Mesenchymal stem cell (in vitro differentiated cells and primary cell): Measurements from ENCODE around the gene CKMT1B.
"Not testable (repeated sequence)": the region's sequence is repeated elsewhere in the genome, so short reads cannot be mapped to it uniquely, and the experiment has no call there.

Source experiments
- DNase-seq: peaks from one replicate; pipeline ENCODE4 v3.0.0-alpha.2; 2013
- H2AFZ ChIP-seq: one replicate; pipeline ENCODE4 v1.6.1; 2013; ENCODE audit warnings: low read depth, mild to moderate bottlenecking, control low read depth, inconsistent platforms, low read length, moderate library complexity
- H2AK5ac ChIP-seq: 2 replicates; pipeline ENCODE4 v1.6.1; 2013; ENCODE audit warnings: low read length, moderate library complexity, mild to moderate bottlenecking, inconsistent platforms; ENCODE audit not compliant: severe bottlenecking
- H2BK120ac ChIP-seq: one replicate; pipeline ENCODE4 v1.6.1; 2013; ENCODE audit warnings: low read depth, mild to moderate bottlenecking, inconsistent platforms, low read length, moderate library complexity
- H2BK12ac ChIP-seq, 2 experiments: one replicate each; pipeline ENCODE4 v1.6.1; 2013; ENCODE audit warnings: inconsistent platforms in 2 of 2, low read length in 2 of 2, mild to moderate bottlenecking in 2 of 2, moderate library complexity in 2 of 2, control low read depth in 1 of 2
- H2BK15ac ChIP-seq: one replicate; pipeline ENCODE4 v1.6.1; 2013; ENCODE audit warnings: mild to moderate bottlenecking, low read depth, inconsistent platforms; ENCODE audit not compliant: poor library complexity, severe bottlenecking
- H2BK5ac ChIP-seq: 2 replicates; pipeline ENCODE4 v1.6.1; 2013; ENCODE audit warnings: low read depth, mild to moderate bottlenecking, low read length, control low read depth, inconsistent platforms; ENCODE audit not compliant: poor library complexity, severe bottlenecking
- H3K14ac ChIP-seq, 2 experiments: one replicate each; pipeline ENCODE4 v1.6.1; 2013; ENCODE audit warnings: inconsistent platforms in 2 of 2, low read length in 2 of 2, control low read depth in 1 of 2, mild to moderate bottlenecking in 1 of 2, moderate library complexity in 1 of 2
- H3K18ac ChIP-seq, 2 experiments: one replicate each; pipeline ENCODE4 v1.6.1; 2013; ENCODE audit warnings: inconsistent platforms in 2 of 2, low read length in 2 of 2, control low read depth in 1 of 2, low read depth in 1 of 2, mild to moderate bottlenecking in 1 of 2
- H3K23ac ChIP-seq, 2 experiments: one replicate each; pipeline ENCODE4 v1.6.1; 2013; ENCODE audit warnings: inconsistent platforms in 2 of 2, low read length in 2 of 2, mild to moderate bottlenecking in 2 of 2, moderate library complexity in 2 of 2, control low read depth in 1 of 2
- H3K27ac ChIP-seq: 2 replicates; pipeline ENCODE4 v1.5.1; 2013; ENCODE audit warnings: mild to moderate bottlenecking, moderate library complexity, low read length, control low read depth, inconsistent platforms; ENCODE audit not compliant: poor library complexity, severe bottlenecking
- H3K27me3 ChIP-seq, 2 experiments: 2 replicates each; pipeline versions ENCODE4 v1.6.1 to v1.7.0; 2013; ENCODE audit warnings: low read length in 2 of 2, mild to moderate bottlenecking in 2 of 2, moderate library complexity in 2 of 2, control low read depth in 1 of 2, inconsistent platforms in 1 of 2; ENCODE audit not compliant: control insufficient read depth in 1 of 2, insufficient read depth in 1 of 2
- H3K36me3 ChIP-seq, 2 experiments: 2 replicates each; pipeline versions ENCODE4 v1.6.1 to v1.7.0; 2013; ENCODE audit warnings: low read length in 2 of 2, control low read depth in 1 of 2, inconsistent platforms in 1 of 2, low read depth in 1 of 2, mild to moderate bottlenecking in 1 of 2; ENCODE audit not compliant: insufficient read depth in 2 of 2, control insufficient read depth in 1 of 2
- H3K4ac ChIP-seq, 2 experiments: one replicate each; pipeline ENCODE4 v1.6.1; 2013; ENCODE audit warnings: inconsistent platforms in 2 of 2, low read length in 2 of 2, mild to moderate bottlenecking in 2 of 2, moderate library complexity in 2 of 2, control low read depth in 1 of 2, low read depth in 1 of 2
- H3K4me1 ChIP-seq: 2 replicates; pipeline ENCODE4 v1.6.1; 2013; ENCODE audit warnings: low read depth, low read length, control low read depth; ENCODE audit not compliant: control insufficient read depth, insufficient read depth
- H3K4me2 ChIP-seq: 2 replicates; pipeline ENCODE4 v1.6.1; 2013; ENCODE audit warnings: low read length, mild to moderate bottlenecking, inconsistent platforms; ENCODE audit not compliant: poor library complexity, severe bottlenecking
- H3K4me3 ChIP-seq, 2 experiments: 2 replicates each; pipeline versions ENCODE4 v1.5.1 to v1.7.0; 2013; ENCODE audit warnings: low read length in 2 of 2, mild to moderate bottlenecking in 2 of 2, control low read depth in 1 of 2, low read depth in 1 of 2; ENCODE audit not compliant: insufficient read depth in 1 of 2
- H3K79me1 ChIP-seq: replicated peaks from 2 replicates; pipeline ENCODE4 v1.6.1; 2013; ENCODE audit warnings: mild to moderate bottlenecking, control low read depth, low read length, inconsistent platforms; ENCODE audit not compliant: poor library complexity, severe bottlenecking
- H3K9ac ChIP-seq: 2 replicates; pipeline ENCODE4 v1.7.0; 2013; ENCODE audit warnings: mild to moderate bottlenecking, low read length, moderate library complexity
- H3K9me3 ChIP-seq: 2 replicates; pipeline ENCODE4 v1.7.0; 2013; ENCODE audit warnings: mild to moderate bottlenecking, low read length; ENCODE audit not compliant: control insufficient read depth
- H4K8ac ChIP-seq: one replicate; pipeline ENCODE4 v1.6.1; 2013; ENCODE audit warnings: inconsistent platforms, mild to moderate bottlenecking, low read length, moderate library complexity
- H4K91ac ChIP-seq: one replicate; pipeline ENCODE4 v1.6.1; 2013; ENCODE audit warnings: mild to moderate bottlenecking, low read length, inconsistent platforms
- WGBS: methylation state at CpG from one replicate; pipeline ENCODE4 v1.1.7; 2013; ENCODE audit warnings: mixed read lengths; 5-methylcytosine and 5-hydroxymethylcytosine counted together

Gene CKMT1B

DNA sequence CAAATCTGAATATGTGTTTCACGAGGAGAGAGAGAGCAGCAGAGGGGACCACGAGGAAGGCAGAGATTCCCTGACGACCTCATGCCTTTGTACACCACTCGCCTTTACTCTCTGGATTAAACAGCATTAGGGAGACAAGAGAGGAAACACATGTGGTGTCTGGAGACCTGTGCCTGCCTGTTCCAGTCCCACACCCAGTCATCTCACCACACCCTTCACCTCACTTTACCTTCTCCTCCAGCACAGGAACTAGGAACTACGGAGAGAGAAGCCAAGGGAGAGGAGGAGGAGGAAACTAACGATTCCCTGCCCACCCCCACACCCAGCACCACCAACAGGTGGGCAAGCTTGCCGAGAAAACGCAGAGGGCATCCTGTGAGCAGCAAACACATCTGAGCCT, 986 bp upstream of the CKMT1B start:
- H2BK15ac ChIP-seq, H3K4me3 ChIP-seq, DNase-seq, H3K4me2 ChIP-seq, H4K8ac ChIP-seq, H2AFZ ChIP-seq, H2BK12ac ChIP-seq, H2AK5ac ChIP-seq, H2BK5ac ChIP-seq, H3K4me1 ChIP-seq, H3K36me3 ChIP-seq, H3K27me3 ChIP-seq, H3K14ac ChIP-seq, H3K18ac ChIP-seq, H3K9ac ChIP-seq, H3K4ac ChIP-seq, H4K91ac ChIP-seq, H3K23ac ChIP-seq, H3K9me3 ChIP-seq, H2BK120ac ChIP-seq, H3K79me1 ChIP-seq, H3K27ac ChIP-seq: not testable (repeated sequence)
- no CpG with 5 or more reads among the region's 8 CpGs for WGBS

DNA sequence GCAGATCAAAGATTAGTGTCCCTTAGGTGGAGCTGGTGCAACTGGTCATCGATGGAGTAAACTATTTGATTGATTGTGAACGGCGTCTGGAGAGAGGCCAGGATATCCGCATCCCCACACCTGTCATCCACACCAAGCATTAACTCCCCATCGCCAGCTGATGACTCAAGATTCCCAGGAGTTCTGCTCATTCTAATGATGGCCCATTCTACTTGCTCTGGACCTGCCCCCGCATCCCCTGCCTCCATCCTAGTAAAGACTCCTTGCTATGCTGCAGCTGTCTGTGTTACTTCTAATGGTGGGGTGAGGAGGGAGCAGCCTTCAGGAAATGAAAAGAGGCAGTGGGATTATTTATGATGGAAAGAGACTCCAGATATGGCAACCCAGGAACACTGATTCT, 5.3 kb downstream of the CKMT1B start:
- H3K36me3 ChIP-seq, H2BK15ac ChIP-seq, H2AFZ ChIP-seq, H3K4ac ChIP-seq, H3K4me2 ChIP-seq, H3K4me1 ChIP-seq, H3K79me1 ChIP-seq, H3K27ac ChIP-seq, H2BK5ac ChIP-seq, H4K91ac ChIP-seq, DNase-seq, H3K9ac ChIP-seq, H2BK12ac ChIP-seq, H3K14ac ChIP-seq, H3K18ac ChIP-seq, H3K4me3 ChIP-seq, H2BK120ac ChIP-seq, H3K9me3 ChIP-seq, H2AK5ac ChIP-seq, H3K23ac ChIP-seq, H4K8ac ChIP-seq: not testable (repeated sequence)
- WGBS = 100% methylated on average over 2 of the region's 6 CpGs
- H3K27me3 ChIP-seq = peaks cover 11 to 36% of the 10 kb centered on the region in 2 experiments

DNA sequence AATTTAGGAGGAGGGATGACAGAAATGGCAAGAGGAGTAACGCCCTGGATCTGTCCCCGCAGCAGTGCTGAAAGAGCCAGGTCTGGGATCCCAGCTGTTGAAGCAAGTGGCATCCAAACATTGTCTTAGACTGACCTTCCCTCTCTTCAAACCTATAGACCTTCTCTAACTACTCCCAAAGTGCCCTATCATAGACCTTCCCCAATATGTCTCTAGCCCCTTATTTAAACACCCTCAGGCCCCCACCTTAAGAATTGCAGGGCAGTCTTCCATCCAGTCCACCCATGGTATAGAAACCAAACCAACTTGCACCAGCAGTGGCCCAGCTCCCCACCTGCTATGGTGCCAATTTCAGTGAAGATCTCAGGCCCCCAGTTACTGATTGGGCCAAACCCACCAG, 6.4 kb downstream of the CKMT1B start:
- H3K27me3 ChIP-seq = peaks cover 11 to 36% of the 10 kb centered on the region in 2 experiments
- DNase-seq, H3K4me3 ChIP-seq, H3K9me3 ChIP-seq, H2BK12ac ChIP-seq, H4K8ac ChIP-seq, H3K36me3 ChIP-seq, H3K9ac ChIP-seq, H3K79me1 ChIP-seq, H2BK15ac ChIP-seq, H2BK5ac ChIP-seq, H2AFZ ChIP-seq, H2BK120ac ChIP-seq, H4K91ac ChIP-seq, H2AK5ac ChIP-seq, H3K4me2 ChIP-seq, H3K27ac ChIP-seq, H3K18ac ChIP-seq, H3K23ac ChIP-seq, H3K4ac ChIP-seq, H3K4me1 ChIP-seq, H3K14ac ChIP-seq: not testable (repeated sequence)
- WGBS = no CpG with 5 or more reads among the region's 2 CpGs

GRCh38 chr15:43602233-43602632, 8.4 kb downstream of the CKMT1B start:
- H3K27ac ChIP-seq, H2BK12ac ChIP-seq, H3K4me1 ChIP-seq, H4K8ac ChIP-seq, H3K14ac ChIP-seq, H3K18ac ChIP-seq, H3K4me3 ChIP-seq, H2BK15ac ChIP-seq, H3K9ac ChIP-seq, H2BK5ac ChIP-seq, H3K23ac ChIP-seq, H2AK5ac ChIP-seq, H2BK120ac ChIP-seq, H3K36me3 ChIP-seq, H4K91ac ChIP-seq, DNase-seq, H3K79me1 ChIP-seq, H2AFZ ChIP-seq, H3K4ac ChIP-seq, H3K4me2 ChIP-seq, H3K9me3 ChIP-seq: not testable (repeated sequence)
- WGBS = 86% methylated on average over 6 of the region's 6 CpGs
- peaks cover 7 to 33% of the 10 kb centered on the region in 2 experiments for H3K27me3 ChIP-seq
